ENCODE measurements around the gene SEC16A.

Gene SEC16A

GRCh38 chr9:136396219-136396515 is 86.7 kb downstream of the SEC16A start:
- no peak overlapping the region for H3K27ac ChIP-seq
- no peak for TF ChIP-seq CTCF (IDR thresholded peaks at IDR 0.05)
- H3K36me3 ChIP-seq = peaks cover 68% of the 10 kb centered on the region
- peaks cover 15 to 17% of the 10 kb centered on the region in 2 experiments for H3K4me1 ChIP-seq (ENCODE audit: control insufficient read depth in 1 of 2, insufficient read depth in 1 of 2, low read depth in 1 of 2, low read length in 1 of 2)
- no peak overlapping the region for H3K4me3 ChIP-seq (ENCODE audit: low read depth in 1 of 2, low read length in 1 of 2)
- peaks cover 5% of the 10 kb centered on the region for H3K27me3 ChIP-seq
- H3K9me3 ChIP-seq = no peaks in the 10 kb centered on the region

GRCh38 chr9:136395345-136396218 is 87.3 kb downstream of the SEC16A start:
- H3K36me3 ChIP-seq = peaks cover 74% of the 10 kb centered on the region
- H3K27ac ChIP-seq = no peak overlapping the region
- peaks cover 14 to 16% of the 10 kb centered on the region in 2 experiments for H3K4me1 ChIP-seq (ENCODE audit: control insufficient read depth in 1 of 2, insufficient read depth in 1 of 2, low read depth in 1 of 2, low read length in 1 of 2)
- peaks cover 5% of the 10 kb centered on the region for H3K27me3 ChIP-seq
- H3K4me3 ChIP-seq (ENCODE audit: low read depth in 1 of 2, low read length in 1 of 2) = no peak overlapping the region
- no peak for TF ChIP-seq CTCF (IDR thresholded peaks at IDR 0.05)
- H3K9me3 ChIP-seq = no peaks in the 10 kb centered on the region

GRCh38 chr9:136395020-136395340 is 87.9 kb downstream of the SEC16A start:
- TF ChIP-seq CTCF (IDR thresholded peaks at IDR 0.05) = no peak
- peaks cover 9 to 12% of the 10 kb centered on the region in 2 experiments for H3K4me1 ChIP-seq (ENCODE audit: control insufficient read depth in 1 of 2, insufficient read depth in 1 of 2, low read depth in 1 of 2, low read length in 1 of 2)
- H3K36me3 ChIP-seq = peaks cover 76% of the 10 kb centered on the region
- H3K9me3 ChIP-seq = no peaks in the 10 kb centered on the region
- H3K4me3 ChIP-seq (ENCODE audit: low read depth in 1 of 2, low read length in 1 of 2) = no peak overlapping the region
- H3K27me3 ChIP-seq = peaks cover 5% of the 10 kb centered on the region
- no peak overlapping the region for H3K27ac ChIP-seq

- Histone ChIP-seq H3K9me3 (no peaks in the 10 kb centered on the region), H3K4me3 (ENCODE audit: low read depth in 1 of 2, low read length in 1 of 2) (no peak overlapping the region), H3K36me3 (peaks cover 81% of the 10 kb centered on the region), H3K27ac (no peak overlapping the region), H3K27me3 (peaks cover 4% of the 10 kb centered on the region), H3K4me1 (ENCODE audit: control insufficient read depth in 1 of 2, insufficient read depth in 1 of 2, low read depth in 1 of 2, low read length in 1 of 2) (peaks cover 5 to 9% of the 10 kb centered on the region in 2 experiments)
- no peak for TF ChIP-seq CTCF (IDR thresholded peaks at IDR 0.05)
Measured at GRCh38 chr9:136394312-136395019, 88.4 kb downstream of the SEC16A start.

GRCh38 chr9:136393531-136393930 is 89.3 kb downstream of the SEC16A start:
- no peak overlapping the region for H3K27ac ChIP-seq
- H3K4me1 ChIP-seq (ENCODE audit: control insufficient read depth in 1 of 2, insufficient read depth in 1 of 2, low read depth in 1 of 2, low read length in 1 of 2) = no peaks in the 10 kb centered on the region
- no peak for TF ChIP-seq CTCF (IDR thresholded peaks at IDR 0.05)
- no peak overlapping the region for H3K4me3 ChIP-seq (ENCODE audit: low read depth in 1 of 2, low read length in 1 of 2)
- H3K36me3 ChIP-seq = peaks cover 90% of the 10 kb centered on the region
- no peaks in the 10 kb centered on the region for H3K9me3 ChIP-seq
- no peaks in the 10 kb centered on the region for H3K27me3 ChIP-seq
